ENCODE results near the gene HDLBP.
"Not testable (repeated sequence)": the region's sequence is repeated elsewhere in the genome, so short reads cannot be mapped to it uniquely, and the experiment has no call there.

HDLBP gene

DNA sequence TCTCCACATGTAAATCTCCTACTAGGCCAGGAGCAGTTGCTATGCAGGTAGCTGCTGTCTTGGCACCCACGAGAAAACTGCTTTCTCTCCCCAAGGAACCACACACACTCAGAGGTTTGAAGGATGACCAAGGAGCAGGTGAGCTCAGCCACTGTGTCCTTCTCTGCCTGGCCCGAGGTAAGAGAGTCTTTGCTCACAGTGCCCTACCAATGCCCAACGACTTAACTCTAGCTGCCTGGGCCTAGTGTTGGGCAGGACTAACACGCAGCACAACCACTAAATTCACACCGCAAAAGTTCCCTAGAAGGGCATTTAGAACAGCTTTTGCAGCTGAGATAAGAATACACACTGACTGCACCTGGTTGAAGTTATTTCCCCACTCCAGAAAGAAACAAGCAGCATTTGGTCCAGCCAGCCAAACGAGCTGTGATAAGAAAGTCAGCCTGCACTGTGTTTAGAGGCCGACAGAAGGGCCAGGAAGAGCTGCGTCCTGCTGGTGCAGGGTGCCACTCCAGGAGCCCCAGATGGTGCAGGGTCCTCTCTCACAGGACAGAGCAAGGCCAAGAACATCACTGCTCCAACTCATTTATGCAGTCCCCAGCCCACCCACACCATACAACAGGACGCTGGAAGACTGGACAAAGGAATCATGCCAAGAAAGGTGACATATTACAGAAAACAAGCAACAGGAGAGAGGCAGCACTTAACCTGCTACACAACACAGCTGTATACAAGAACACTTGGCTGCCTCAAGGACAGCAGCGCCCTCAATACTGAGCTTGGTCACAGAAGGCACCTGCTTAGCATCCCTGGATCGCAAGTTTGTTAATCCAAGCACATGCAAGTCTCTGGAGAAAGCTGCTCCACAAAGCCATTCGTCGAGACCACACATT lies 12.5 kb downstream of the HDLBP start:
- DNase-seq: no peak

DNA sequence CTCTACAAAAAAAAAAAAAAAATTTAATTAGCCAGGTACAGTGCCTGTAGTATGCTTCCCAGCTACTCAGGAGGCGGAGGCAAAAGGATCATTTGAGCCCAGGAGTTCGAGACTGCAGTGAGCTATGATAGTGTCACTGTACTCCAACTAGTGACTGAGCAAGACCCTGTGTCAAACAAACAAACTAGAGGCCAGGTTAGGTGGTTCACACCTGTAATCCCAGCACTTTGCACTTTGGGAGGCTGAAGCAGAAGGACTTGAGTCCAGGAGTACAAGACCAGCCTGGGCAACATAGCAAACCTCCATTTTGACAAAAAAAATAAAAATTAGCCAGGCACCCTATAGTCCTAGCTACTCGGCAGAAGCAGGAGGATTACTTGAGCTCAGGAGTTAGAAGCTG lies 13.4 kb downstream of the HDLBP start:
- no peak for DNase-seq

DNA sequence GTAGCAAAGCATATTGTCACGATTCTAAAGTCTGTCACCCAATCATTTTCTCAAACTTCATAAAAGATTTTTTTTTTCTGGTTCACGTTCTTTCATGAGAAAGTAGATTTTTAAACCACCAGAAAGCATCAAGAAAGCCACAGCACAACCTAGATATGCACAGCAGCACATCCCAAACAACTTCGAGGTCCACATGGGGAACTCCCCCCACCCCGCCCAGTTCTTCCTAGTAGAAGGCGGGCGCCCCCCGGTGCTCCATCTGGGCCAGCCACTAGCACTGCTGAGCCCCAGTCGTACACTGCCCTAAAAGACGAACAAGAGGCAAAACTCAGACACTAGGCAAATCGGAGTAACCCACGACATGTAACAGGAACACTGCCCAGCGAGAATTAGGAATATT lies 15.5 kb downstream of the HDLBP start:
- no peak for DNase-seq

DNA sequence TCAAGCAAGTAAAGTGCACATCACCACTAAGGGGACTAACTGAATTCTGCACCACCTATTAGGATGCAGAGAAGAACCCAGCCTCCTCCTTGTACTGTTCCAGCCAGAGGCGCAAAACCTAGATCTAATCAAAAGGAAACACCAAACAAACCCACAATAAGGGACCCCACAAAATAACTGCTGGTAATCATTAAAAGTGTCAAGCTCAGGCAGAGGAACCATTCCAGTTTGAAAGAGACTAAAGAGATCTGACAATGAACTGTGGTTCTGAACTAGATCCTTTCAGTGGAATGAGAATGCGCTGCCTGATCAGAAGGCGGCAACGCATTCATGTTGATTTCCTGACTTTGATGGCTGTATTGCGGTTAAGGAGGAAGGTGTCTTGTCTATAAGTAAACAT lies 16.8 kb downstream of the HDLBP start:
- DNase-seq: no peak

- DNase-seq: no peak
These were observed 18.7 kb downstream of the HDLBP start for GRCh38 chr2:241296767-241297166.

DNA sequence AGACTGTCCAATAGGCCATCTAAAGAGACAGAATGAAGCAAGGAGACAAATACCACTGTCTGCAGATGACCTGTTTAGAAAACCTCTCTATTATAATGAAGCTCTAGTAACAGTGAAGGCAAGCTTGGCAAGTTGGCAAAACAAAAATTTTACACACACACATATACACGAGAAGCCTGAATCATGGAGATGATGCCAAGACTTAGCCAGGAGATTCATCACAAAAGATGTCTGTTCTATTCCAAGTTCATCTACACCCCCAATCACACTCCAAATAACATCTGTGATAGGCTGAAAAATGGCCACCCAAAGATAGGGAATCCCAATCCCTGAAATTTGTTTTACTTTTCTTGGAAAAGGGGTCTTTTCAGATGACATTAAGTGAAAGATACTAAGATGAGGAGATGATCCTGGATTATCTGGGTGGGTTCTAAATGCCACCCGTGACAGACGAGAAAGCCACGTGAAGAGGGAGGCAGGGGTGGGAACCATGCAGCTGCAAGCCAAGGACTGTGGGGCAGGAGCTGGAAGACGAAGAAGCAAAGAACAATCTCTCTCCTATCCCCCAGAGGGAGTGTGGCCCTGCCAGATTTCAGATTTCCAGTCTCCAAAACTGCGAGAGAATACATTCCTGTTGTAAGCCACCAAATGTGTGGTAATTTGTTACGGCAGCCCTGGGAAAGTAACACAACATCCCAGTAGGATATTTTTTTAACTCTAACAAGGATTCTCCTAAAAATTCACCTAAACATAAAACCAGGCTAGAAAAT lies 20.0 kb downstream of the HDLBP start:
- DNase-seq: no peak

DNA sequence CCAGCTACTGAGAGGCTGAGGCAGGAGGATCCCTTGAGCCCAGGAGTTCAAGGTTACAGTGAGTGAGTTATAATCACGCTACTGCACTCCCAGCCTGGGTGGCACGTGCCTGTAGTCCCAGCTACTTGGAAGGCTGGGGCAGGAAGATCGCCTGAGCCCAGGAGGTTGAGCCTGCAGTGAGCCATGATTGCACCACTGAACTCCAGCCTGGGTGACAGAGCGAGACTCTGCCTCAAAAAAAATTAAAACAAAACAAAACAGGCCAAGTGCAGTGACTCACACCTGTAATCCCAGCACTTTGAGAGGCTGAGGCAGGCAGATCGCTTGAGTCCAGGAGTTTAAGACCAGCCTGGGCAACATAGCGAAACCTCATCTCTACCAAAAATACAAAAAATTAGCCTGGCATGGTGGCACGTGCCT lies 22.1 kb downstream of the HDLBP start:
- DNase-seq: not testable (repeated sequence)

DNA sequence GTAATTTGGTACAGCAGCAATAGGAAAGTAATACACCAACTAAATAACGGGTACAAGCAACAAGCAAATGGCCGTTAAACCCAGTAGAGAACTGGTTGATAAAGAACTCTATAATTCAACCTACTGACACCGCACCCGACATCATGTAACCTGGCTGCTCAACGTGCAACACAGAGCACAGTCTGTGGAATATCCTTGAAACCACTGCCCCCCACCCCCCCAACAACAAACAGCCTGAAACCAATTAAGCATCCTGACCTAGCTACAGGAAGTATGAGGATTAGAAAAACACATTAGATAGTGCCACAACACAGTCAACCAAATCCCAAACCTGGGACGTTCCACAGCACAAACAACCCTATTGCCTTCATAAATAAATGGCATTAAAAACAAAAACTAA lies 23.5 kb downstream of the HDLBP start:
- no peak for DNase-seq

GRCh38 chr2:241291153-241291552 lies 24.3 kb downstream of the HDLBP start:
- DNase-seq: no peak

DNA sequence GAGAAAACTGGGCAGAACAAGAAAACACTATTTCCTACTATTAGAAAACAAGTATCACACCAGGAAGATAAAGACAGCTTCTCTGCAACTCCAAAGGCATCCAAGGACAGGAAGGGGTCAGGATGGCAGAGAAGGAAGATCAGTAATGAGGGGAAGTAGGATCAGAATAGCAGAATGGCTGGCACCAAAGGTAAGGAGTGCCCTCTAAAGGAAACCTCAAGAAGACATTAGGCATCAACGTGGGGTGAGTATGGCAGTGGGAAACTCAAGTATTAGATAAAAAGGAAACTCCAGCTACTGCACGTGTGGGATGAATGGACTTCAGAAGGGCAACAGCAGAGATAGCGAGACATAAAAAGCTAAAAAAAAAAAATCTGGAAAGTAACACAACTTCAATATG lies 25.9 kb downstream of the HDLBP start:
- no peak for DNase-seq

- DNase-seq: no peak
These were observed 26.4 kb downstream of the HDLBP start for GRCh38 chr2:241289053-241289452.

DNA sequence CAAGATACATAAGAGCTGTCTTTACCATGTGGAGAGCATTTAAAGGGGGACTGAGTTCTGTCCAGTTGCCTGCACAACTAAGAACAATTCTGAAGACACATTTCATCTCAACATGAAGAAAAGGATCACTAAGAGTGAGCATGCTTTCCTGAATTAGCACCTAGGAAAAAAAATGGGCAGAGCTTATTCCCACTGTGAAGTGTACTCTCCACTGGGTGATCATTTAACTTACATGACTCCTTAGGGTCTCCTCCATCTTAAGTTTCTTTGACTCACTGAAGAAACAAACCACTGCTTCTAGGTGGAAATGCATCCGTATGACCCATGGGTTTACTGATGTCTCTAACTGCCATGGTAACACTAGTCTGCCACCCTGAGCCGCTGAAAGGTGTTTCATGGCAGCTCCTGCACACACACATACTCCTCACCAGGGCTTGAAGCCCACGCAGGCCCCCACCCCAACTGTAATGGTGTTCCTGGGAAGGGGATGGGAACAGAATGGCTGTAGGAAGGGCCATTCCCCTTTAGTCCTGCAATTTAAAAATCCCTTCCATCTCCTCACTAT lies 27.1 kb downstream of the HDLBP start:
- no peak for DNase-seq

DNA sequence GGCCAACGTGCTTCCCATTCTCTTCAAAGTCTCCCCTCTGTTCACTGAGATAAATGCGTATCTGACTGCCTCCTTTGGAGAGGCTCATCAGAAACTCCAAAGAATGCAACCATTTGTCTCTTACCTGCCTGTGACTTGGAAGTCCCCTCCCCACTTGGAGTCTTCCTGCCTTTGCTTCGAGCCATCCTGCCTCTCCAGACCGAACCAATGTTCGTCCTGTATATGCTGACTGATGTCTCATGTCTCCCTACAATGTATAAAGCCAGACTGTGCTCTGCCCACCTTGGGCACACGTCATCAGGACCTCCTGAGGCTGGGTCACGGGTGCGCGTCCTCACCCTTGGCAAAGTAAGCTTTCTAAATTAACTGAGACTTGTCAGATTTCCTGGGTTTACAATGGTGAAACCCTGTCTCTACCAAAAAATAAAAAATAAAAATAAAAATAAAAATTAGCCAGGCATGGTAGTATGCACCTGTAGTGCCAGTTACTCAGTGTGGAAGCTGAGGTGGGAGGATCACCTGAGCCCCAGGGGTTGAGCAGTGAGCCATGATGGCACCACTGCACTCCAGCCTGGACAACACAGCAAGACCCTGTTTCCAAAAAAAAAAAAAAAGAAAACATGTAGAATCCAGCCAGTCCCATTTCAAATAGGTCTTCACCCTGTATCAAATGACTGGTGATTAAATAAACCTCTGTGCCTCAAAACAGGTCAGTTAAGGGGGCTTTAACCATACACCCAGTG lies 29.0 kb downstream of the HDLBP start:
- no peak for DNase-seq

DNA sequence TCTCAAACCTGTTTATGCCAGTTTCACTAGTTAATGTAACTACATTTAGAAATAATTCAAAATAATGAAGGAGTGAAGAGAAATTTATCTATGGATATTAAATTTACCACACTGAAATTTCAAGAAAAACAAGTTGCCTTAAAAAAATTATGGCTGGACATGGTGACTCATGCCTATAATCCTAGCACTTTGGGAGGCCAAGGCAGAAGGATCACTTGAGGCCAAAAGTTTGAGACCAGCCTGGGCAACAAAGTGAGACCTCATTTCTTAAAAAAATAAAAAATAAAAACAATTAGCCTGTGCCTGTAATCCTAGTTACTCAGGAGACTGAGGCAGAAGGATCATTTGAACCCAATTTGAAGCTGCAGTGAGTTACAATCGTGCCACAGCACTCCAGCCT lies 29.9 kb downstream of the HDLBP start:
- no peak for DNase-seq

GRCh38 chr2:241282555-241282954 lies 32.9 kb downstream of the HDLBP start:
- DNase-seq: no peak

DNA sequence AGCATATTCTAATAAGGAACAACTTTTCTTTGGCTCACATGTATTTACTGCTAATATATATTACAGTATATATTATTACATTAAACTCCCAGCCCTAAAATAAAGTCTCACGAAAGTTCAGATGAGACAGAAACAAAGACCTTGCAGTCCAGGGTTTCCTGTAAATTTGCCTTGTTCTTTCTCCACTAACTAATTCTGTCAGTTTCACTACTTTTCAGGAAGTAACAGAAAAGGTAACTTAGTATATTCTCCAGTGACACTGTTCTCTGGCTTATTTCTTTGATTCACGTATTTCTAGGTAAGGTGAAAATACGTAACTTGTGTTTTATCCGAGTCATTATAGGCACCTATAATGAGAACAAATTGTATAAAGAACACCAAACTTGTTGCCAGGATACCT lies 35.2 kb downstream of the HDLBP start:
- no peak for DNase-seq

GRCh38 chr2:241279828-241280227 lies 35.6 kb downstream of the HDLBP start:
- DNase-seq: no peak

- DNase-seq: no peak
These were observed 36.1 kb downstream of the HDLBP start for GRCh38 chr2:241279413-241279812.

DNA sequence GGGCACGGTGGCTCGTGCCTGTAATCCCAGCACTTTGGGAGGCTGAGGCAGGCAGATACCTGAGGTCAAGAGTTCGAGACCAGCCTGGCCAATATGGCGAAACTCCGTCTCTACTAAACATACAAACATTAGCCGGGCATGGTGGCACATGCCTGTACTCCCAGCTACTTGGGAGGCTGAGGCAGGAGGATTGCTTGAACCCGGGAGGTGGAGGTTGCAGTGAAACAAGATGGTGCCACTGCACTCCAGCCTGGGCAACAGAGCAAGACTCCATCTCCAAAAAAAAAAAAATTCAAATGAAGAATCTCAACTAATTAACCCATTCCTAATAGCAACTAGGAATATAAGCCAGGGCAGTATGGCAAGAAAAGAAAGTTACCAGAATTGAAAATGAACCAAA lies 37.2 kb downstream of the HDLBP start:
- not testable (repeated sequence) for DNase-seq

DNA sequence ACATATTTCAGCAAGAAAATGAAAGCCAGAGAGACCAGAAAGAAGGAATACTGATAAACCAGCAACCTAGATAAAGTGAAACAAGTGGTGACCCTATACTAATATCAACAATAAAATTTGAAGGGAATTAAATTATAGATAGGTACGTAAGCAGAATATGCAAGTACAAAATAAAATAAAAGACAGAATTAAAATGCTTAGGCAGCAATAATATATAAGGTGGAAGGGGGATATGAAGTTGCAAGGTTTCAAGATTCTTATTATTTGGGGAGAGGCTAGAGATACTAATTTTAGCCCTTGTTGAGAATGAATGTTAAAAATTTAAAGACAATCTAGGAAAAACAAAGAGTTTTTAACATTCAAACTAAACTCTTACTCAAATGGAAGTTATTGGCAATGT lies 39.6 kb downstream of the HDLBP start:
- DNase-seq: no peak

GRCh38 chr2:241275504-241275903 lies 40.0 kb downstream of the HDLBP start:
- no peak for DNase-seq

GRCh38 chr2:241274127-241274526 lies 41.3 kb downstream of the HDLBP start:
- no peak for DNase-seq
